Right lobe of liver (tissue), 4 donors: Measurements from ENCODE around the gene DCC.

ENCODE experiments used
- CTCF ChIP-seq, 4 donors: fragments of 200-600 bp in 3 of 4; fragments of 450-650 bp in 1 of 4; IDR thresholded peaks; one replicate each; pipeline versions ENCODE4 v1.5.1 to v1.8.0; 2016 to 2022; ENCODE audit warnings: antibody characterized with exemption in 4 of 4, mild to moderate bottlenecking in 2 of 4
- POLR2A ChIP-seq: fragments of 450-650 bp; IDR thresholded peaks from one replicate; pipeline ENCODE4 v1.6.1; 2017; ENCODE audit warnings: antibody characterized with exemption, mild to moderate bottlenecking
- donor health status: DM: no; HTN: no; CAD: no.
- donor health status: DM: no; HTN: no; CAD: no.
- donor health status: DM: no; HTN: yes; CAD: no.

- TF ChIP-seq CTCF (IDR thresholded peaks at IDR 0.05): no peak
- no peak for TF ChIP-seq POLR2A
Observed at GRCh38 chr18:52682260-52682659, 342.3 kb downstream of the DCC start.
